HG02759 (cell line): Measurements from ENCODE around the gene NT5DC1.

Experiments used
- ATAC-seq: cut with Tn5 transposase; IDR thresholded peaks from one replicate; pipeline ENCODE4 v1.9.1; 2021; ENCODE audit warnings: mild to moderate bottlenecking, moderate library complexity; ENCODE audit not compliant: unreplicated experiment

The NT5DC1 gene

DNA sequence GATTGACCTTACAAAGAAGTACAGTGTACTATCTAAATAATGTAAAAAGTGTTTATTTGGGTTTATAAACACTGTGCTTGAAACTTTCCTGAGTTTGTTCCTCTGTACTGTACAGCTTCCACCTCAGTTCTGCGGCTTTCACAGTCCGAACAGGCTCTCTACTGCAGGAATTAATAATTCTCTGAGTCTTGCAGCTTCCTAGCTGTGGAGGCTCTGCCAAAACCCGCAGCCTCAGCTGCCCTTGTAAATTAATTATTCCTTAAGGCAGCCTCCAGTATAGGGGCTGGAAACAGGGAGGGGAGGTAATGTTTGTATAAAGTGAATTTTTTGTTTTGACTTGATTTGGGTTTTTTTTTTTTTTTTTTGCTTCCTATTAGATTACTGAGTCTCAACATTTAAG lies 134.0 kb downstream of the NT5DC1 start:
- no peak for ATAC-seq

DNA sequence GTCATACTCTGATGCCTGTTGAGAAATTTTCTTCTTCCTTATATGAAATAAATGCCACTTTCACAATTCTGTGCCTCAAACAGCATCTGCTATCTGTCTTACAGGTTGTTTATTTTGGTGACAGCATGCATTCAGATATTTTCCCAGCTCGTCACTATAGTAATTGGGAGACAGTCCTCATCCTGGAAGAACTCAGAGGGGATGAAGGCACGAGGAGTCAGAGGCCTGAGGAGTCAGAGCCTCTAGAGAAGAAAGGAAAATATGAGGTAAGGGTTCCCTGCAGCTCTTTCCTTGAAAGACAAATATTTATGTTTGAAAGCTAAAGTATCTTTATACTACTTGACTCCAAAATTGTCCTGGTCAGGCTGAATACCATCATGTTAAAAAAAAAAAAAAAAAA lies 137.4 kb downstream of the NT5DC1 start:
- no peak for ATAC-seq

DNA sequence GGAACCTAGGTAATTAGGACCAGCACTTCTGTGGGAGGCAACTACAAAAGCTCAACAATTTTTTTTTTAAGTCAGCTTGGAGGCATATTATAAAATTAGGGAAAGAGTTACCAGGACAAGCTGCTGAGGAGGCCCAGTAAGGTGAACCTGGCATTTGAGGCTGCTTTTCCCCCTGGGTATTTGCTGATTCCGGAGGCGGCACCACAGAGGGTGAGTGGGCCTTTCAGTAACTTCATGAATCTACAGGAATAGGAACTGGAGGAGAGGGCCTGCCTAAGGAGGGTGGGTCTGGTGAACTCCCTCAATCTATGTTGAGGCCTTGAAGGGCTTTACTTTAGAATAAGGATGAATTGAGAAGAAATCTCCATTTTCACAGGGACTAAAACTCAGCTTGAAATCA lies 138.6 kb downstream of the NT5DC1 start:
- no peak for ATAC-seq

DNA sequence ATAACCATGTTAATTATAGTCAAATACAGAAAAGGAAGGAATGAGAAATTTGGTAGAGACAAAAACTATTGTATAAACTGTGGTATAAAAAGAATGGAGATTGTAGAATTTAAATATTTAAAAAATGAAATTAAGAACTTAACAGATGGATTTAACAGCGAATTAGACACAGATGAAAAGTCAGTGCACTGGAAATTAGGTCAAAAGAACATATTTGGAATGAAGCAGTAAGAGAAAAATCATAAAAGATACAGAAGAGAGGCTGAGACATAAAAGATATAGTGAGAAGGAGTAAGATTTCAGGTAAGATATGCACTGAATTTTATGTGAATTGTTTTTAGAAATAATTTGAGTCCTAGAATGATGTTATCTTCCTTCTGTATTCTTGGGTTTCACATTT lies 139.2 kb downstream of the NT5DC1 start:
- ATAC-seq: no peak

DNA sequence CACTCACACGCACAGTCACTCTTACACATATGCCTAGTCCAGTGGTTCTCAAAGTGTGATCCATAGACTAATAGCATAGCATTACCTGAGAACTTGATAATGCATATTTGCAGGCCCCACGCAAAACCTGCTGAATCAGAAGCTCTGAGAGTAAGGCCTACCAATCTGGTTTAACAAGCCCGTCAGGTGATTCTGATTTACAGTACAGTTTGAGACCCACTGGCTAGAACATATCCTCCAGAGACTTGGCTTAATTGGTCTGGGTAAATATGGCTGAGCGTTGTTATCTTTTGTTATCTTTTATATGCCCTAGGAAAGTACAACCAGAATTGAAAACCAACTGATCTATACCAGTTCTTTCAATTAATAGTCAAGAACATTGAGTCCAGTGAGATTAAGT lies 143.6 kb downstream of the NT5DC1 start:
- no peak for ATAC-seq

DNA sequence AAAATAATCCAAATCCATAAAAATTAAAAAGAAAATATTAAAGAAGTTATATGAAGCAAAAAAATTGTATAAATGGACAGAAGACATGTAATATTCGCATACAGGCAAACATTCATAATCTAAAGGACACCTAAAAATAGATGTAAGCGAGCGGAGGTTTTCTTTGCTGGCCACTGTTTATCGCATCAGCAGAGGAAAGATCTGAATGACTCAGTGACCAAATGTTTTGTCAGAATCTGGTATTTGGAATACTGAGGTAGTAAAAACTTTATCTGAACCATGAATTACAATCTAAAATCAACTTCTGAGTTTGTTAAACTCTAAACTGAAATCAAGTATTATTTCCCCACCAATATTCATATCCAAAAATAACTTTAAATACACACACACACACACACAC lies 145.4 kb downstream of the NT5DC1 start:
- ATAC-seq: no peak

DNA sequence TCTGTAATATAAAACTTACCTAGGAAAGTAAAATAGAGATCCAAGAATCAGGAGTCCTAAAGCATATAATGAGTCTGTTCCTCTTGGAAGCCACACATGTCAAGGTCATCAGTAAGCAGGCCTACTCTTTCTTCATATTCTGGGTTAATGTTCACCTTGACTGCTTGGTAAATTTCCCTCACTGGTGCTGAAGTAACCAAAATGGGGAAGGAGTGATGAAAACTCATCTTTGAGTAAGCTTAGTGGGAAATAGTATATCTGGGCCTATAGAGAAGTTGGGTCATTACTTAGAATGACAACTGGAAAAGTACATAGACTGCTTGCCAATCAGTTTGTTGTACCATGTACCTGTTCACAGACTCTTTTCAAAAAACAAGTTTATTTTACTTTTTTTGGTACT lies 146.6 kb downstream of the NT5DC1 start:
- no peak for ATAC-seq

DNA sequence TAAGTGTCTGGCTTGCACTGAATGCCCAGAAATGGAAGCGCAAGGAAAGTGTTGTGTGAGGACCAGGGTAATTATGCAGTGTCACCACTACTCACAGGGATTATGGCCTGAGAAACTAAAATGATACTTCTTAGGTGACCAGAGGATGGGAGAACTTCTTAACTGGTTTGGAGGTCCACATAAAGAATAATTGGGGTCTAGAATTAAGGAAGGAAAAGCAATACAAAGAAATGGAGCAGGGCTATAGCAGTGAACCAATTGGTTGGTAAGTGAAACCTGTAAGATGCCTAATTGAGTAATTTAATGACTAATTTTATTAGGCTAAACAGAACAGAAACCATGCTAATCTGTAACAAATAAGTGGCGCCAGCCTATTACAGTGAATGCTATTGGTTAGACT lies 147.9 kb downstream of the NT5DC1 start:
- no peak for ATAC-seq

DNA sequence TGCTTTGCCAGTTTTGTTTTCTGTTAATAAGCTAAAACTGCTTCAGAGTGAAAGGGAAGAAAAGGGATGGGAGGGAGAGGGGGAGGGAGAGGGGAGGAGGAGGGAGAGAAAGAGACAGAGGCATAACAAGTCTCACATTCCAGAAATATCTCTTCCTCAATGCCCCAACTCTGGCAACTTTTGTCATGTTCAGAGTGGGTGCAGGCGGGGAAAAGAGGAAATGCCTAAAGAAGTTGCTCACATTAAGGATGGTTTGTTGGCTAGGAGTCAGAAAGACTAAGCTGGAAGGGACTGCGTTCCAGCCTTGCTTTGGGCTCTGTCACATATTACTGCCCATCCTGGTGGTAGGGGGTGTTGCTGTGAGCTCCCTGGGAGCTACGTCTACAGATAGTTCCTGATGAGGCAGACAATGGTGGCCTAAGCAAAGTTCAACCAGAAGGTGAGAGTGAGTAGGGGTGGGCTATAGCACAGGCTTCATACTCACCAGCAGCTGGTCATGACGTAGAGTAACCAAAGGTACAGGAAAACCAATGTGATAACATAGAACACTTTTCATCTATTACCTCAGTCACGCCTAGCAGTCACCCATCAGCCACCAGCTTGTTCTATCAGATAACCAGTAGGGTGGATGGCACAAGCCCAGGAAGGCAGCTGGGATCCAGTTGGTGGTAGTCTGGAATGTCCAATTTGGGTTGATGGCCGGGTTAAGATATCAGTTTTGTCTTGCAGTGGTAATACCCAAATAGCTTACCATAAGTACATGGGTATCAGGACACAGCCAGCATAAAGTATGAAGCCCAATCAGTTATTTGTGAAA lies 151.1 kb downstream of the NT5DC1 start:
- no peak for ATAC-seq

DNA sequence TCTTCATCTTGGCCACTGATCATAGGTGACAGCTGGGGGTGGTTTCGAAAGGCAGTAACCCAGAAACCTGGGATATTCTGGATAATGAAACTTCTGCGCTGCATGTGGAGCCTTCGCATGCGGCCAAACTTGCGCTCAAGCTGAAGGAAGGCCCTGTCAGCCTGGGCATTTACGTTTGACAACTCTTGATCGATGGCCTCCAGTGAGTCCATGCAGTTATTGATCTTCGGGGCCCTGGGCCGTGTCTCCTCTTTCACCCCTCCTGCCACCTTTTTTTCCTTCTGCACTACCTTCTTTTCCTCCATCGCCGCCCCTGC lies 152.5 kb downstream of the NT5DC1 start:
- no peak for ATAC-seq

DNA sequence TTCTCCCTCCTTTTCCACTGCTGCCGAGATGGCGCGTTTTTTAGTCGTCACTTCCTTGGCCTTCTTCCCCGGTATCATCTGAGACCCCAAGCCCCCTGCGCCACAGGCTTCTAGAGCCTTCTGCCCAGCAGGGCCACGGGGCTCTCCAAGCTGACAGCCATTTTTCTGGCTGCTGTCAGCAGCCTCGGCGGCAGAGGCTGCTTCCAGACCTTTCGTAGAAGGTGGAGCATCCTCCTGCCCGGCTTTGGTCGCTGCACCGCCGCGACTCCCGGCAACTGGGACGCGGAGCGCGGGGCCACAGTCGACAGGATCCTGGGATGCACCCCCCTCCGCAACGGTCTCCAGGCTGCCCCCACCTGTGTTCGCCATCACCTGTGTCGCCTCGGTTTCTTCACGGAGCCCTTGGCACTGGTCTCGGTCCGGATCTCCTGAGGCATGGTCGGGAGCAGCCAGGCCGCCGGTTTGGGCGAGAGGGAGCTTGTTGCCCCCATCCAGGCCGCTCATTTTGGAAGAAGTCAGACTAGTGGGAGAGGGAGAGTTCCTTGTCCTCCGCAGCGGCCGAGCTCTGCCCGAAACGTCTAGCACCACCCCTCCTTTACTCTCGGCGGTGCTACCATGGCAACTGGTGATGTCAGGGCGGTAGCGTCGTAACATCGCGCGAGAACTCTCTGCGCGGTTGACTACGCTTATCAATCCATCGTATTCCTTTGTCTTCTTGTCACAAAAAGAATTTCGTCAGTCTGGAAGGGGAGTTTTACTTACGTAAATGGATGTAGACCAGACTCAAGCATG lies 153.0 kb downstream of the NT5DC1 start, which contains the start of gene TSPYL4:
Gene TSPYL4 (minus strand): TSS at position 571 of the 792 bp plus-strand sequence. CDS start 67 bp downstream, at position 504.
- peak; percentile 99 for ATAC-seq

DNA sequence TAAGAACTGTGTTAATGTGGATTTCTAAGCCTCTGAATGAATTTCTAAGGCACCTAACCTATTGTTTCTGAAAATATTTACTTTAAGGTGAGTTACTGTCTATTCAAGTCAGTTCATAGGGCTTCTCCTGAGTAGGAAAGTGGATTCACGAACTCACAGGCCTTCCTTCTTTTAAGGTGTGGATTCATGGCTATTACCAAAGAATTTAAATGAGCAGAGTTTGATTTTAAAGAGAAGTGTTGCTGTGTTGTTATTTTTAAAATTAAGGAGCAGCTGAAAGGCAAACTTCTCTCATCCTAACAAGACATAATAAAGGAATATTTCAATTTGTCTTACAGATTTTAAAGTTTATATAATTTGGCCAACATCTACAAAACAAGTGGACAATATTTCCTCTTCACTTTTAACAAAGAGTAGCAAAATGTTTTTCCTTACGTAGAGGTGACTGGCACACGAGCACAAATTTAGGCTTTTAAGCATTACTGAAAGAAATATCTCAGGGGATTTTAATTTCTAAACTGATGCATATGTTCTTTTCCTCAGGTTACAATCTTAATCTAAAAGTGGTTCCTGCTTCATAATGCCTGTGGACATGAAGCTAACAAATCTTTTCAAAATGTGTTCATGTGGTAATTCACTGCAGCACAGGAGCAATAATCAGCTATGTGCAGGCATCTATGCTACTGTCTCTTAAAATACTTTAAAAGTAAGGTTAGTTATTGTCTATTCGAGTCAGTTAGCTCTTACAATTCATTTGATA lies 153.8 kb downstream of the NT5DC1 start:
- peak; percentile 35 for ATAC-seq

DNA sequence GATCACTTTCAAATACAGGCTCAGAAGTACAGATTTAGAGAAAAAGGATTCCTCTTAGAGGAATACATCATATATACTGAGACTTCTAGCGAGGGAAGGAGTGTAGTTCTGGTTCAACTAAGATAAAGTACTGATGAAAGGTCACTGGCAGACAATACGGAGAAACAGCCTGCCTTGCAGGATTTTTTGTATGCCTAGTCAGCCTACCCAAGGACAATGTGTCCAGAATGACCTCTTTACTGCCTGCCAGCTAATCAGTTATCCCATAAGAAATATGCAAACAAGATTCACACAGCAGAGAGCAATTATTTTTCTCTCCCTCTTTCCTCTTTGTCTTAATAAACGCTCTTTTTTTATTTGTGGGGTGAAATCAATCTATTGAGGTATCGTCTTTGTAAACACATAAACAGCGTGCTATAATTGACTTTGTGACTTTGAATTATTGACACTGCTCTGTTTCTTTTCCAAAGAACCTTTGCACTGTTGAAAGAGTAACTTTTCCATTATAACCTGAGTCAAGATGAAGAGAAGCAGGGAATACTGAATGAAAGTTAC lies 154.7 kb downstream of the NT5DC1 start:
- no peak for ATAC-seq

DNA sequence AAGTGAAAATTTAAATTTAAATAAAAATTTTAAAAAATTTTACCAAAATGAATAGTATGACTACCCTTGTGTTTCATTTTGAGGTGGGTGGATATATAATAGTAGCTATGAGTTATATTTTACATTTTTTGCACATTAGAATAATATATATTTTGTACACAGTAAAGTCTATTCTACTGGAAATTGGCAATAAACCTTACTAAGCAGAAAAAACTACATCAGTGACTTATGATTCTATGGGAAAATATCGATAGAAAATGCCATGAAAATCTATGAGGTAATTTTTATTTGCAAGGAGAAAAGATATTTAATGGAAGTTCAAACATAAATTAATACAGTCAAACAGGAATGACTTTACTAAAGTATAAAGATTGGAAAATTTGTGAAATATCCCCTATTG lies 156.0 kb downstream of the NT5DC1 start:
- ATAC-seq: no peak

DNA sequence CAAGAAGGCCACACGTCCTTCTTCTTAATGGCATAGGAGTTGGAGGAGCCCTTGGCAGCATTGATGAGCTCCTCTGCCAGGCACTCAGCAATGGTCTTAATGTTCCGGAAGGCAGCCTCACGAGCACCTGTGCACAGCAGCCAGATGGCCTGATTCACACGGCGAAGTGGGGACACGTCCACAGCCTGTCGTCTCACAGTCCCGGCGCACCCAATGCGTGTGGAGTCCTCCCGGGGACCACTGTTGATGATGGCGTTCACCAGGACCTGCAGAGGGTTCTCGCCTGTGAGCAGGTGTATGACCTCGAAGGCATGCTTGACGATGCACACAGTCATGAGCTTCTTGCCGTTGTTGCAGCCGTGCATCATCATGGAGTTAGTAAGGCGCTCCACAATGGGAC lies 157.9 kb downstream of the NT5DC1 start:
- no peak for ATAC-seq

DNA sequence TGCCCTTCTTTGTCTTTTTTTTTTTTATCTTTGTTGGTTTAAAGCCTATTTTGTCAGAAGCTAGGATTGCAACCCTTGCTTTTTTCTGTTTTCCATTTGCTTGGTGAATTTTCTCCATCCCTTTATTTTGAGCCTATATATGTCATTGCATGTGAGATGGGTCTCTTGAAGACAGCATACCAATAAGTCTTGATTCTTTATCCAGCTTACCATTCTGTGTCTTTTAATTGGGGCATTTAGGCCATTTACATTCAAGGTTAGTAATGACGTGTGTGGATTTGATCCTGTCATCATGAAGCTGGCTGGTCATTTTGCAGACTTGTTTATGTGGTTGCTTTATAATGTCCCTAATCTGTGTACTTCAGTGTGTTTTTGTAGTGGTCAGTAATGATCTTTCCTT lies 162.7 kb downstream of the NT5DC1 start:
- ATAC-seq: no peak

DNA sequence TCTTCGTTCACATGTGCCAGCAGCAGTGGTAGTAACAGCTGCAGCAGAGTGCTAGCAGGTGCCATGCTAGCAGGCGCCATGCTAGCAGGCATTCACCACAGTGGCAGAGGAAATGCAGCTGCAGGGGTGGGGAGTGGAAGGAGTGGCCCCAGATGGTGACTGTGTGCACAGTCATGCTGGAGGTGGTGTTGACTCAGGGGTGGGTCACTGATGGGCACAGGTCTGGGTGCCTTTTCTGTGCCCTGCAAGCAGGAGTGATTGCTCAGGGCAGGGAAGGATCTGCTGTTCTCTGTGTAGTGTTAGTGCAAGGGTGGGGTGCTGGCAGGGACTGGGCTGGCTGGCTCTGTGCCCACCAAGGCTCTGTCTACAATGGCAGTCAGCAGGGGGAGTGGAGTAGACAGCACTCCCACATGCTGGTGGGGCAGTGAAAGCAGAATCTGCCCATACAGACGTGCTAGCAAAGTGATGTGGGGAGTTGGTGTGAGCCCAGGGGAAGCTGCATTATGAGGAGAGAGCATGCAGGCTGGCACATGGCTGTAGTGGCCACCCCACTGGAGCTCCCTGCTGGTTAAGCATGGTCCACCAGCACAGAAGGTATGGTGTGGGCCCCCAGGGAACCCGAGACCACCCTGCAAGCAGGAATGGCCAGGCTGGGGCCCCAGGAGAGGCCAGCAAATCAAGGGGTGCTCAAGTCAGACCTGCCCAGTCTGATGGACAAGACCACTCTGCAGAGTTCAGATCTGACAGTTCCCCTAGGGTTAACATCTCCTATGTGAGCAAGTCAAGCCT lies 164.6 kb downstream of the NT5DC1 start:
- no peak for ATAC-seq

DNA sequence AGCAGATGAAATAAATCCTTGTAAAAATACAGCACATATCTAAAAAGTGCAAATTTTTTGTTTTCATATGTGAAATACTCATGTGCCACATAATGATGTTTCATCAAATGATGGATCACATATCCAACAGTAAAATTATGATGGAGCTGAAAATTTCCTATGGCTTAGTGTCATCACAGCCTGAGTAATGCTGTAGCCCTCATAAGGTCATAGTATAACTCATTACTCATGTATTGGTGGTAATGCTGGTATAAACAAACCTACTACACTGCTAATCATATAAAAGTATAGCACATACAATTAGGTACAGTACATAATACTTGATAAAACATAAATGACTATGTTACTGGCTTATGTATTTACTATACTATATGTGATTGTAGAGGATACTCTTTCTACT lies 166.2 kb downstream of the NT5DC1 start:
- ATAC-seq: no peak

DNA sequence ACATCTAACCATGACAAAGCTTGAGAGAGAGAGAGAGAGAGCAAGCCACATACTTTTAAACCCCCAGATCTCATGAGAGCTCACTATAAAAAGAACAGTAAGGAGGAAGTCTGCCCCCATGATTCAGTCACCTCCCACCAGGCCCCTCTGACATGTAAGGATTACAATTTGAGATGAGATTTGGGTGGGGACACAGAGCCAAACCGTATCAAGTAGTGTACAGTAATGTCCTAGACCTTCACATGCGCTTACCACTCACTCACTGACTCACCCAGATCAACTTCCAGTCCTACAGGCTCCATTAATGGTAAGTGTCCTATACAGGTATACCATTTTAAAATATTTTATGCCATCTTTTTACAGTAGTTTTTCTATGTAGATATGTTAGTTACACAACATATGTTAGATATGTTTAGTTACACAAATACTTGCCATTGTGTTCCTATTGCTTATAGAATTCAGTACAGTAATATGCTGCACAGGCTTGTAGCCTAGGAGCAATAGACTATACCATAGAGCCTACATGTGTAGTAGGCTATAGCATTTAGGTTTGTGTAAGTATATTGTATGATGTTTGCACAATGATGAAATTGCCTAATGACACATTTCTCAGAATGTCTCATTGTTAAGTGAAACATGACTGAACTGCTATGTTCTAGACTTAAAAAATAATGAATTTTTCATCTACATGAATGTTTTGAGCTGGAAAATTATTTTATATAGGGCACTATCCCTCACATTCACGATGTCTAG lies 167.4 kb downstream of the NT5DC1 start:
- peak; percentile 19 for ATAC-seq
